ENCODE results near the gene TOMM20L. TPM values are rescaled to one million over a fixed set of nuclear protein-coding genes. Genes with fewer than 3 reads are reported as not detected.

Gene TOMM20L
- total and polyA plus RNA-seq, 2 of the 13 experiments (the other 11 are each of a cell fraction or from before 2014, with no cell fraction given), result 0.46 TPM; not detected in 1

DNA sequence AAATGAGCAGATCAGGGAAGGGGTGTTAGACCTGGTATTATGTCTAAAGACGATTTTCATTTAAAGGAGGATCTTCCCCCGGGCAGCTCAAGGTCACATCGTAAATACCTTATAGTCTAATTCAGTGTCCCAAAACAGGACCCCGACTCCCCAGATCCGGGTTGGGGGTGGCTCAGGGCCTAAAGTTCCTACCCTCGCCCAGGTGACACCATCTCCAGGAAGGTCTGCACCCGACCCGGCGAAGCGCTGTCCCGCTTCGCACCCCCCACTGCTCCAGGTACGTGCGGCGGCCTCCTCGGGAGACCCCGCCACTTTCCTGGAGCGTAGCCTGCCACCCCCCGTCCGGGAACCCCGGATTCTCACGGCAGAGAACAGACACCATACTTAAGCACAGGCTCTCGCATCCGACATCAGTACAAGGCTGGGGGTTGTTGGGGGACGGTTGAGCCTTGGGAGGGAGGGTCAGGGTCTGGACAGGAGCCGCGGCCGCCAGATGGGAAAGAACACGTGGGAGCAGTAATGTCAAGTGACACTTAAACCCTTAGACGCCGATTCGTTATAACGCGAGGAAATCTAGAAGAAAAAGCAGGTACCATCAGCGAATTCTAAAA lies 31.0 kb downstream of the TOMM20L start (continued):
- TF ChIP-seq, protein P1, sequence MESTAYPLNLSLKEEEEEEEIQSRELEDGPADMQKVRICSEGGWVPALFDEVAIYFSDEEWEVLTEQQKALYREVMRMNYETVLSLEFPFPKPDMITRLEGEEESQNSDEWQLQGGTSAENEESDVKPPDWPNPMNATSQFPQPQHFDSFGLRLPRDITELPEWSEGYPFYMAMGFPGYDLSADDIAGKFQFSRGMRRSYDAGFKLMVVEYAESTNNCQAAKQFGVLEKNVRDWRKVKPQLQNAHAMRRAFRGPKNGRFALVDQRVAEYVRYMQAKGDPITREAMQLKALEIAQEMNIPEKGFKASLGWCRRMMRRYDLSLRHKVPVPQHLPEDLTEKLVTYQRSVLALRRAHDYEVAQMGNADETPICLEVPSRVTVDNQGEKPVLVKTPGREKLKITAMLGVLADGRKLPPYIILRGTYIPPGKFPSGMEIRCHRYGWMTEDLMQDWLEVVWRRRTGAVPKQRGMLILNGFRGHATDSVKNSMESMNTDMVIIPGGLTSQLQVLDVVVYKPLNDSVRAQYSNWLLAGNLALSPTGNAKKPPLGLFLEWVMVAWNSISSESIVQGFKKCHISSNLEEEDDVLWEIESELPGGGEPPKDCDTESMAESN (CRISPR knock-in tag; conservative IDR thresholded peaks at IDR 0.05), result peak; percentile 33; the same call in 1 of the 2 replicates
- TF ChIP-seq DPF2 (CRISPR knock-in tag; IDR thresholded peaks at IDR 0.05; ENCODE audit: borderline replicate concordance, low read depth) (no peak), ZBTB7B (CRISPR knock-in tag; IDR thresholded peaks at IDR 0.05) (no peak), PHF8 (CRISPR knock-in tag; IDR thresholded peaks at IDR 0.05) (peak; percentile 72), CENPT (CRISPR knock-in tag; IDR thresholded peaks at IDR 0.05; ENCODE audit: low read depth) (no peak), PAF1 (CRISPR knock-in tag; IDR thresholded peaks at IDR 0.05) (no peak), HMGA1 (CRISPR knock-in tag; conservative IDR thresholded peaks at IDR 0.05) (no peak), NR3C1 (CRISPR knock-in tag; IDR thresholded peaks at IDR 0.05) (no peak), FOXP1 (IDR thresholded peaks at IDR 0.05) (no peak), FOXP1 (CRISPR knock-in tag; IDR thresholded peaks at IDR 0.05) (no peak), ZZZ3 (CRISPR knock-in tag; IDR thresholded peaks at IDR 0.05; ENCODE audit: borderline replicate concordance) (no peak; the same call in 1 of the 2 replicates), REXO4 (CRISPR knock-in tag; IDR thresholded peaks at IDR 0.05; ENCODE audit: borderline replicate concordance) (no peak), ZNF615 (CRISPR knock-in tag; IDR thresholded peaks at IDR 0.05; ENCODE audit: borderline replicate concordance) (no peak), XBP1 (CRISPR knock-in tag; IDR thresholded peaks at IDR 0.05) (peak; percentile 14; the same call in 1 of the 2 replicates), NCOR1 (IDR thresholded peaks at IDR 0.05; ENCODE audit: borderline replicate concordance, low read length) (no peak), ZNF792 (CRISPR knock-in tag; IDR thresholded peaks at IDR 0.05) (no peak), ZNF75D (CRISPR knock-in tag; IDR thresholded peaks at IDR 0.05; ENCODE audit: borderline replicate concordance) (no peak), ZNF839 (CRISPR knock-in tag; IDR thresholded peaks at IDR 0.05; ENCODE audit: borderline replicate concordance) (peak; percentile 40; the same call in 1 of the 2 replicates), ZNF558 (CRISPR knock-in tag; IDR thresholded peaks at IDR 0.05; ENCODE audit: borderline replicate concordance) (peak; percentile 46; the same call in 1 of the 2 replicates), ZFP36L1 (CRISPR knock-in tag; IDR thresholded peaks at IDR 0.05) (no peak), RBM22 (optimal IDR thresholded peaks at IDR 0.05; ENCODE audit: low read length) (no peak), HDAC6 (IDR thresholded peaks at IDR 0.05; ENCODE audit: low read depth, low read length) (no peak), ZNF34 (CRISPR knock-in tag; IDR thresholded peaks at IDR 0.05; ENCODE audit: borderline replicate concordance) (0 out of 2 replicates have a peak, but pooled peaks have one; percentile 25), FLYWCH1 (CRISPR knock-in tag; IDR thresholded peaks at IDR 0.05) (no peak), ASH2L (IDR thresholded peaks at IDR 0.05; ENCODE audit: insufficient read length, low read depth, low read length) (no peak)
- TF ChIP-seq, protein P2, sequence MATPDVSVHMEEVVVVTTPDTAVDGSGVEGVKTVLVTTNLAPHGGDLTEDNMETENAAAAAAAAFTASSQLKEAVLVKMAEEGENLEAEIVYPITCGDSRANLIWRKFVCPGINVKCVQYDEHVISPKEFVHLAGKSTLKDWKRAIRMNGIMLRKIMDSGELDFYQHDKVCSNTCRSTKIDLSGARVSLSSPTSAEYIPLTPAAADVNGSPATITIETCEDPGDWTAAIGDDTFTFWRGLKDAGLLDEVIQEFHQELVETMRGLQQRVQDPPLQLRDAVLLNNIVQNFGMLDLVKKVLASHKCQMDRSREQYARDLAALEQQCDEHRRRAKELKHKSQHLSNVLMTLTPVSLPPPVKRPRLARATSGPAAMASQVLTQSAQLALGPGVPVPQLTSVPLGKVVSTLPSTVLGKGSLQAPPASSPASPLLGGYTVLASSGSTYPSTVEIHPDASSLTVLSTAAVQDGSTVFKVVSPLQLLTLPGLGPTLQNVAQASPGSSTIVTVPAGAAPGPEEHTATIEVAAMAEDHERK (CRISPR knock-in tag; IDR thresholded peaks at IDR 0.05; ENCODE audit: low read depth), result no peak
- TF ChIP-seq, protein P3, sequence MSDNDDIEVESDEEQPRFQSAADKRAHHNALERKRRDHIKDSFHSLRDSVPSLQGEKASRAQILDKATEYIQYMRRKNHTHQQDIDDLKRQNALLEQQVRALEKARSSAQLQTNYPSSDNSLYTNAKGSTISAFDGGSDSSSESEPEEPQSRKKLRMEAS (IDR thresholded peaks at IDR 0.05), result peak; percentile 97
- TF ChIP-seq, protein P4, sequence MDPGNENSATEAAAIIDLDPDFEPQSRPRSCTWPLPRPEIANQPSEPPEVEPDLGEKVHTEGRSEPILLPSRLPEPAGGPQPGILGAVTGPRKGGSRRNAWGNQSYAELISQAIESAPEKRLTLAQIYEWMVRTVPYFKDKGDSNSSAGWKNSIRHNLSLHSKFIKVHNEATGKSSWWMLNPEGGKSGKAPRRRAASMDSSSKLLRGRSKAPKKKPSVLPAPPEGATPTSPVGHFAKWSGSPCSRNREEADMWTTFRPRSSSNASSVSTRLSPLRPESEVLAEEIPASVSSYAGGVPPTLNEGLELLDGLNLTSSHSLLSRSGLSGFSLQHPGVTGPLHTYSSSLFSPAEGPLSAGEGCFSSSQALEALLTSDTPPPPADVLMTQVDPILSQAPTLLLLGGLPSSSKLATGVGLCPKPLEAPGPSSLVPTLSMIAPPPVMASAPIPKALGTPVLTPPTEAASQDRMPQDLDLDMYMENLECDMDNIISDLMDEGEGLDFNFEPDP (CRISPR knock-in tag; conservative IDR thresholded peaks at IDR 0.05), result no peak

Data from HepG2 (cell line).